ENCODE measurements around the gene OR10G3. TPM values are rescaled to one million over a fixed set of nuclear protein-coding genes. Genes with fewer than 3 reads are reported as not detected.
A peak's percentile ranks its signal among the peaks of the same experiment; 100 is the strongest.
"Not testable (repeated sequence)": the region's sequence is repeated elsewhere in the genome, so short reads cannot be mapped to it uniquely, and the experiment has no call there.

OR10G3 gene, protein sequence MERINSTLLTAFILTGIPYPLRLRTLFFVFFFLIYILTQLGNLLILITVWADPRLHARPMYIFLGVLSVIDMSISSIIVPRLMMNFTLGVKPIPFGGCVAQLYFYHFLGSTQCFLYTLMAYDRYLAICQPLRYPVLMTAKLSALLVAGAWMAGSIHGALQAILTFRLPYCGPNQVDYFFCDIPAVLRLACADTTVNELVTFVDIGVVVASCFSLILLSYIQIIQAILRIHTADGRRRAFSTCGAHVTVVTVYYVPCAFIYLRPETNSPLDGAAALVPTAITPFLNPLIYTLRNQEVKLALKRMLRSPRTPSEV
- not detected in 2 replicates for total RNA-seq (2014; rRNA removed; shearing (Covaris generic); ENCODE audit: low replicate concordance)

DNA sequence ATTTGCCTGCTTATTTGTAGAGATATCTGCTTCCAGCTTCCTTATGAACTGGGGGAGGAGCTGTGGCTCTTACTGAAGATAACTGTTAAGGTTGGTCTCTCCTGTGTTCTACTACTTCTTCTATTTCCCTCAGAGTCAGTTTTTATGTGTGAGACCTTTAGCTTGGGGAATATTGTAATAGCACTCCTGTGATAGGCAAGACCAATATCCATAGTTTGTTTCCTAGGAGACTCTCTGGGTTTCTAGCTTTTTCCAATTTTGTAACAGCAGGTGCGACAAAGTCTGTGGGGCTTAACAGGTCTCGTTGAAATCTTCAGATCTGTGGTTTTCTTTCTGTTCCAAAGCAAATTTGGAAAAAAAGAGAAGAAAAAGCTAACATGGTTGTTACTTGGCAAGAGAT, at the start of gene OR10G3:
Gene OR10G3 (minus strand): TSS at position 101 of the 400 bp plus-strand sequence. CDS start 9,332 bp downstream, outside the sequence.
- H4K20me1 ChIP-seq (ENCODE audit: insufficient read depth, low read depth, low read length) = no peaks in the 10 kb centered on the region

DNA sequence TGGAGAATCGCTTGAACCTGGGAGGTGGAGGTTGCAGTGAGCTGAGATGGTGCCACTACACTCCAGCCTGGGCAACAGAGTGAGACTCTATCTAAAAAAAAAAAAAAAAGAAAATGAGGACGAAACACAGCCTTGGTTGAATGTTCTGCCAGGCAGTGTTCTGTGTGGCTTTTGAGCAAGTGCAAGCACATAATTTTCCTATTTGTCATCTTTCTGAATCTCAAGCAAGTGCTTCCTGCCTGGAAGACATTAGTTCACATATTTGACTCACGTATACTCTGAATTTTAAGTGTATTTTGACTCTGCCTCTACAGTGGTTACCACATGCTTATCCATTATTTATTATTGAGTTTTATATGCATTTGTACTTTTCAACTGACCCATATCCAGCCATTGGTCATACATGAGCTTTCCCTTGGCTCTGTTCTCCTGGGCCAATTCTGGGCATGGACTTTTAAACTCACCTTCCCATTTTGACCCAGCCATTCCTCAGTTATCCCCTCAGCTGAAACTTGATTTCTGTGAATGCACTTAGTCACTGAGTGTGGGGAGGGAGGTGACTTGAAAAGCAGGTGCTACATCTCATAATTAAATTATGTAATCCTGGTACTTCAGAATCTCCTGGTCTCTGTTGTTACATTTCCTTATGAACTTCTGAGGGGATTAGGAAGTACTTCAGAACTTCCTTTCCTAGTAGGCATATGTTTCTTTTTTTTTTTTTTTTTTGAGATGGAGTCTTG, 46.8 kb upstream of the OR10G3 start:
- Histone ChIP-seq H3K4me2 (ENCODE audit: low read depth, low read length, poor library complexity, severe bottlenecking) (no peak overlapping the region), H4K20me1 (ENCODE audit: insufficient read depth, low read depth, low read length) (no peaks in the 10 kb centered on the region), H3K4me1 (ENCODE audit: low read length) (no peaks in the 10 kb centered on the region), H3K27ac (ENCODE audit: low read length) (no peak overlapping the region), H2AFZ (ENCODE audit: low read length) (no peak overlapping the region), H3K9me2 (replicated peaks; ENCODE audit: insufficient read depth, low read length) (no peaks in the 10 kb centered on the region), H3K9me3 (ENCODE audit: low read length) (no peaks in the 10 kb centered on the region), H3K36me3 (ENCODE audit: insufficient read depth, low read length) (no peaks in the 10 kb centered on the region), H3K9ac (ENCODE audit: low read length) (no peak overlapping the region), H3K27me3 (ENCODE audit: low read length) (no peaks in the 10 kb centered on the region), H3K4me3 (ENCODE audit: low read length) (no peak overlapping the region), H3K79me2 (ENCODE audit: low read length) (no peaks in the 10 kb centered on the region)
- DNase-seq = no peak

More for the DNA sequence above, at the start of gene OR10G3:
- Histone ChIP-seq H3K4me2 (ENCODE audit: low read depth, low read length, poor library complexity, severe bottlenecking) (no peak within 1 kb of the TSS), H3K27ac (ENCODE audit: low read length) (no peak within 1 kb of the TSS), H3K9ac (ENCODE audit: low read length) (no peak within 1 kb of the TSS), H3K27me3 (ENCODE audit: low read length) (no peaks in the 10 kb centered on the region), H3K4me1 (ENCODE audit: low read length) (peaks cover 13% of the 10 kb centered on the region), H3K9me3 (ENCODE audit: low read length) (no peaks in the 10 kb centered on the region), H3K36me3 (ENCODE audit: insufficient read depth, low read length) (no peaks in the 10 kb centered on the region), H3K4me3 (ENCODE audit: low read length) (no peak within 1 kb of the TSS), H3K9me2 (replicated peaks; ENCODE audit: insufficient read depth, low read length) (no peaks in the 10 kb centered on the region), H3K79me2 (ENCODE audit: low read length) (no peaks in the 10 kb centered on the region), H2AFZ (ENCODE audit: low read length) (no peak within 1 kb of the TSS)
- no peak for DNase-seq

DNA sequence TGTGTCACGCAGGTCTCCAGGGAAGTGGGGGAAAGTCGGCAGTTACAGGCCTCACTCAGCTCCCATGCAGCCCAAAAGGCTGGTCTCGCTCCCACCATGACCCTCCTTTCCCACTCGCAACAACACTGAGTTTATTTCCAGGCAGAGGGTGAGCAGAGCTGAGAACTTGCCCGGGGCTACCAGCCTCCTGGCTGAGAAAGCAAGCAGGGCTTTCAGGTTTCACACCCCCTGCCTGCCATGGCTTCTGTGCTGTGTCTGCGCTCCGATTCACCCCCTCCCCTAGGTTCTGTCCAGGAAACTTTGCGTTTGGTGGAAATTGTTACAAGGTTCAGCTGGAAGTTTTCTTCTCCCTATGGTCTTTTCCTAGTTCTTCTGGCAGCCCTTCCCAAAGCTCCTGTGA, 37.7 kb upstream of the OR10G3 start:
- Histone ChIP-seq H2AFZ (ENCODE audit: low read length) (no peak overlapping the region), H3K27ac (ENCODE audit: low read length) (no peak overlapping the region), H3K27me3 (ENCODE audit: low read length) (peaks cover 5% of the 10 kb centered on the region; the same call in 1 of the 2 replicates), H3K4me3 (ENCODE audit: low read length) (no peak overlapping the region), H3K9ac (ENCODE audit: low read length) (no peak overlapping the region), H4K20me1 (ENCODE audit: insufficient read depth, low read depth, low read length) (no peaks in the 10 kb centered on the region), H3K79me2 (ENCODE audit: low read length) (no peaks in the 10 kb centered on the region), H3K36me3 (ENCODE audit: insufficient read depth, low read length) (no peaks in the 10 kb centered on the region), H3K9me2 (replicated peaks; ENCODE audit: insufficient read depth, low read length) (no peaks in the 10 kb centered on the region), H3K4me2 (ENCODE audit: low read depth, low read length, poor library complexity, severe bottlenecking) (no peak overlapping the region), H3K9me3 (ENCODE audit: low read length) (no peaks in the 10 kb centered on the region), H3K4me1 (ENCODE audit: low read length) (no peaks in the 10 kb centered on the region)
- no peak for DNase-seq

DNA sequence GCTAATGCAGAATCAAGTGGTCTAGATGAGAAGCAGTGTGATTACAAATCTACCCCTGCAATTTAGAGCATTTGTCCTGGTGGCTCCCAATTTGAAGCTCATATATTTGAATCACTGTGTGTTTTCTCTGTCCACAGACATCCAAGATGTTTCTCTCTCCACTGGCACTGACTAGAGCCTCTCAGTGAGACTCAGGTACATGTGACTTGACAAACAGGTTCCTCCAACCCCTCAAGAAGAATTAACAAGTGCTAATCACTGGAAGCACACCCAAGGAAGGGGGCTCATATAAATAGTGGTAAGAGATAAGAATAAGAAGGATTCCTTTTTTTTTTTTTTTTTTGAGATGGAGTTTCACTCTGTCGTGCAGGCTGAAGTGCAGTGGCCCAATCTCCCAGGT, 34.4 kb upstream of the OR10G3 start:
- H3K4me3 ChIP-seq (ENCODE audit: low read length) = no peak overlapping the region
- H3K36me3 ChIP-seq (ENCODE audit: insufficient read depth, low read length) = no peaks in the 10 kb centered on the region
- H3K4me1 ChIP-seq (ENCODE audit: low read length) = no peaks in the 10 kb centered on the region
- H3K79me2 ChIP-seq (ENCODE audit: low read length) = no peaks in the 10 kb centered on the region
- H4K20me1 ChIP-seq (ENCODE audit: insufficient read depth, low read depth, low read length) = no peaks in the 10 kb centered on the region
- no peak overlapping the region for H3K9ac ChIP-seq (ENCODE audit: low read length)
- no peak overlapping the region for H2AFZ ChIP-seq (ENCODE audit: low read length)
- H3K27ac ChIP-seq (ENCODE audit: low read length) = no peak overlapping the region
- no peak for DNase-seq
- H3K27me3 ChIP-seq (ENCODE audit: low read length) = no peaks in the 10 kb centered on the region
- no peaks in the 10 kb centered on the region for H3K9me3 ChIP-seq (ENCODE audit: low read length)
- no peaks in the 10 kb centered on the region for H3K9me2 ChIP-seq (replicated peaks; ENCODE audit: insufficient read depth, low read length)
- H3K4me2 ChIP-seq (ENCODE audit: low read depth, low read length, poor library complexity, severe bottlenecking) = no peak overlapping the region

DNA sequence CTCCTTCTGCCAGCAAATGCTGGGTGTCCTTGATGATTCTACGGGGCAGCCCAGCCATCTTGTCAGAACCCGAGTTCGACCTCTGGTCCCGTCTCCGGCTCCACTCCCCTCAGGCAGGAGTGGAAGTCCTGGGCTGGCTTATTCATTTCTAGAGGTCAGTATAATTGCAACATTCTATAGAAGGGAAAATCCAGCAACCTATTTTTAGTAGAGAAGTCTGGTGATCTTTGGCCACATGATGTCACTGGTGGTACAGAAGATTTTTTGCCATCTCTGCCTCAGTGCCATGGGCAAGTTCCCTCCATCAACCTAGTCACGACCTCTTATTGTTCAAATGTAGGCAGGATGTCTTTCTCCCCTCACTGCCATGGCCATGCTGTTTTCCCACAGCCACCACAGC, 32.4 kb upstream of the OR10G3 start:
- Histone ChIP-seq H3K9ac (ENCODE audit: low read length) (no peak overlapping the region), H3K27ac (ENCODE audit: low read length) (no peak overlapping the region)
- DNase-seq = no peak

DNA sequence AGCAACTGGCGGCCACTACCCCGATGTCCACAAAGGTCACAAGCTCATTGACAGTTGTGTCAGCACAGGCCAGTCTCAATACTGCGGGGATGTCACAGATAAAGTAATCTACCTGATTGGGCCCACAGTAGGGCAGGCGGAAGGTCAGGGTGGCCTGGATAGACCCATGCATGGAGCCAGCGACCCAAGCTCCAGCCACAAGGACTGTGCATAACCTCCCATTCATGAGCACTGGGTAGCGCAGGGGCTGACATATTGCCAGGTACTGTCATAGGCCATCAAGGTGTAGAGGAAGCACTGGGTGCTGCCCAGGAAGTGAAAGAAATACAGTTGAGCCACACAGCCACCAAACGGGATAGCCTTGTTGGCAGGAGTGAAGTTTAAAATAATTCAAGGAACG, 22.3 kb upstream of the OR10G3 start:
- H2AFZ ChIP-seq (ENCODE audit: low read length); H3K4me2 ChIP-seq (ENCODE audit: low read depth, low read length, poor library complexity, severe bottlenecking); H3K9me2 ChIP-seq (replicated peaks; ENCODE audit: insufficient read depth, low read length); H3K27ac ChIP-seq (ENCODE audit: low read length); H3K9ac ChIP-seq (ENCODE audit: low read length); H3K9me3 ChIP-seq (ENCODE audit: low read length); DNase-seq; H3K4me3 ChIP-seq (ENCODE audit: low read length); H3K36me3 ChIP-seq (ENCODE audit: insufficient read depth, low read length); H3K79me2 ChIP-seq (ENCODE audit: low read length); H3K27me3 ChIP-seq (ENCODE audit: low read length); H3K4me1 ChIP-seq (ENCODE audit: low read length); H4K20me1 ChIP-seq (ENCODE audit: insufficient read depth, low read depth, low read length): not testable (repeated sequence)

More for the DNA sequence above, 32.4 kb upstream of the OR10G3 start:
- Histone ChIP-seq H3K9me2 (replicated peaks; ENCODE audit: insufficient read depth, low read length) (no peaks in the 10 kb centered on the region), H3K4me2 (ENCODE audit: low read depth, low read length, poor library complexity, severe bottlenecking) (no peak overlapping the region), H3K79me2 (ENCODE audit: low read length) (no peaks in the 10 kb centered on the region), H3K36me3 (ENCODE audit: insufficient read depth, low read length) (no peaks in the 10 kb centered on the region), H3K4me1 (ENCODE audit: low read length) (no peaks in the 10 kb centered on the region), H4K20me1 (ENCODE audit: insufficient read depth, low read depth, low read length) (no peaks in the 10 kb centered on the region), H3K9me3 (ENCODE audit: low read length) (no peaks in the 10 kb centered on the region), H2AFZ (ENCODE audit: low read length) (no peak overlapping the region), H3K4me3 (ENCODE audit: low read length) (no peak overlapping the region), H3K27me3 (ENCODE audit: low read length) (no peaks in the 10 kb centered on the region)

DNA sequence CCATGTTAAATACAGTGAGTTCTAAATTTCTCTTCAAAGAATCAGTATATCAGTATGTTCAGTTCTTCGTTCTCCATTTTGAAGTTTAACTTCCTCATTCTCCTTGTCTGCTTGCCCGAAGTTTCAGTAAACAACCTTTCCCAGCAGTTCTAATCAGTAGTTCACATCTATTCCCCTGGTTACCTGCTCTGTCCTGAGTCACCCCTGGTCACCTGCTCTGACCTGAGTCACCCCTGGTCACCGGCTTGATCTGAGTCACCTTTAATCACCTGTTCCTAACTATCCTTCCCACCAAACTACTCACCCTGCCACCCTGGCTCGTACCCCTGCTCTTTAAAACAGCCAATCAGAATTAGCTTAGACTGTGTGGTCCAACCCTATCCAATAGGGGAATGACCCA, 9.4 kb upstream of the OR10G3 start:
- Histone ChIP-seq H3K9ac (ENCODE audit: low read length) (no peak overlapping the region), H3K36me3 (ENCODE audit: insufficient read depth, low read length) (no peaks in the 10 kb centered on the region), H3K4me1 (ENCODE audit: low read length) (no peaks in the 10 kb centered on the region), H3K27ac (ENCODE audit: low read length) (no peak overlapping the region), H3K27me3 (ENCODE audit: low read length) (peaks cover 2% of the 10 kb centered on the region; the same call in 1 of the 2 replicates), H3K9me2 (replicated peaks; ENCODE audit: insufficient read depth, low read length) (no peaks in the 10 kb centered on the region), H3K4me3 (ENCODE audit: low read length) (no peak overlapping the region), H3K79me2 (ENCODE audit: low read length) (no peaks in the 10 kb centered on the region), H3K9me3 (ENCODE audit: low read length) (peaks cover 16% of the 10 kb centered on the region), H4K20me1 (ENCODE audit: insufficient read depth, low read depth, low read length) (no peaks in the 10 kb centered on the region), H2AFZ (ENCODE audit: low read length) (no peak overlapping the region), H3K4me2 (ENCODE audit: low read depth, low read length, poor library complexity, severe bottlenecking) (no peak overlapping the region)
- no peak for DNase-seq

DNA sequence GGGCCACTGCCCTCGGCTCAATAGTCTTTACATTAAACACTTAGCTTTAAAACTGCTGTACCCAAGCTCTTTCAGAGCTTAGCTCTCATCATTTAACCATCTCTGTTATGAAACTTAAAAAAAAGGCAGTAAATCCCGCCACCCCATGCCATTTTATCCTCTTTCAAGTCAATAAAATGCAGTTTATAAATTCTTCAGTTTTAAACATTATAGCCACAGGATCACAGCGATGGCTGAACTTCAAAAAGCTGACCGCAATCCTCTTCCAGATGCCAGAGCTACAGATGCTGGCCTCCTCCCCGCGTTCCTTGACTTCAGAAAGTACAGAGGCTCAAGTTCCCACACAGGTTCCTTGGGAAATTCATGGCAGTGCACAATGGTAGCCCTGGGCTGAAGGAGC, 4.2 kb downstream of the OR10G3 start:
- no peaks in the 10 kb centered on the region for H4K20me1 ChIP-seq (ENCODE audit: insufficient read depth, low read depth, low read length)
- no peaks in the 10 kb centered on the region for H3K9me2 ChIP-seq (replicated peaks; ENCODE audit: insufficient read depth, low read length)
- H3K9me3 ChIP-seq (ENCODE audit: low read length) = no peaks in the 10 kb centered on the region
- H3K27me3 ChIP-seq (ENCODE audit: low read length) = no peaks in the 10 kb centered on the region
- H3K36me3 ChIP-seq (ENCODE audit: insufficient read depth, low read length) = no peaks in the 10 kb centered on the region
- no peak overlapping the region for H3K27ac ChIP-seq (ENCODE audit: low read length)
- no peak overlapping the region for H3K4me3 ChIP-seq (ENCODE audit: low read length)
- no peak for DNase-seq
- peaks cover 13% of the 10 kb centered on the region for H3K4me1 ChIP-seq (ENCODE audit: low read length)
- no peak overlapping the region for H2AFZ ChIP-seq (ENCODE audit: low read length)
- peak overlapping the region; percentile 29 for H3K4me2 ChIP-seq (ENCODE audit: low read depth, low read length, poor library complexity, severe bottlenecking)
- no peaks in the 10 kb centered on the region for H3K79me2 ChIP-seq (ENCODE audit: low read length)
- no peak overlapping the region for H3K9ac ChIP-seq (ENCODE audit: low read length)

All from Karpas-422 (cell line).